SK-MEL-5 (cell line): ENCODE data around the gene TAS1R3. TPM values are rescaled to one million over a fixed set of nuclear protein-coding genes. Genes with fewer than 3 reads are reported as not detected.
A peak's percentile ranks its signal among the peaks of the same experiment; 100 is the strongest.

Source experiments
- DNase-seq: peaks from one replicate; pipeline ENCODE4 v3.0.0-alpha.2; 2016; ENCODE audit warnings: low read depth, low spot score
- in situ Hi-C: cut with HindIII; loops from 2 replicates; pipeline ENCODE4 v1.10.0; 2016; ENCODE audit warnings: low sequenced_read_pairs, high pct_unique_total_duplicates, low pct_unique_long_range_greater_than_20kb
- total RNA-seq: library from RNA; depleted of rRNA; stranded (reverse); fragments of >200 nt; shearing (Covaris generic); gene quantifications from 2 replicates; pipeline ENCODE4 v1.2.3, GENCODE V29; 2014

The TAS1R3 gene
- total RNA-seq, 1 experiment from 2014 or later, result not detected

- in situ Hi-C loops, result no loop called here
- DNase-seq, result no peak
These were observed 12.8 kb downstream of the TAS1R3 start for GRCh38 chr1:1343811-1344421.

DNA sequence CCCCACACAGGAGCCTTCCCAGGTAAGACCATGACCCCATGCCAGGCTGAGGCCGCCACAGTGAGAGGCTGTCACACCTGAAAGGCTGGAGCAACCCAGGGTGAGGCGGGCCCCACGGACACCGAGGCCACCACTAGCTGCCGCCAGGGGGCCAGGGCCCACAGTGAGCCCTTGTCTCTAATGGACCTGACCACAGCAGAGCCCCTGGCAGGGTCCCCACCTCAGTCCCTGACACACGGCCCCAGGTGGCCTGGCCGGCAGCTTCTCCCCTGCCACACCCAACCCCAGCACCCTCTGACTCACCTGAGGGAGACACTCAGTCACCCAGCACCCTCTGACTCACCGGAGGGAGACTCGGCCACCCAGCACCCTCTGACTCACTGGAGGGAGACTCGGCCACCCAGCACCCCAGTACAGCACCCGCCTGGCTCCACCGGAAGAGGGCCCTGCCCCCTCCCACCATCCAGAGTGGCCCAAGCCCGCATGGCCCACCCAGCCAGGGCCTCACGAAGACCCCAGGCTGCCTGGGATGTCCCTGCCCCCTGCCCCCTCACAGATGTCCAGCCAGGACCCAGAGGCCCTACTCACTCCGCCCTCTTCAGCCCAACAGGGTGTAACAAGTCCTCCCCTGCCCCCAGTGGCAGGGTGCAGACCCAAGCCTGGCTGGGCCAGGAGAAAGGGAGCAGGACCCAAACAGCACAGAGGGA lies 13.7 kb downstream of the TAS1R3 start:
- DNase-seq, result peak; percentile 50
- in situ Hi-C loops, result no loop called here

DNA sequence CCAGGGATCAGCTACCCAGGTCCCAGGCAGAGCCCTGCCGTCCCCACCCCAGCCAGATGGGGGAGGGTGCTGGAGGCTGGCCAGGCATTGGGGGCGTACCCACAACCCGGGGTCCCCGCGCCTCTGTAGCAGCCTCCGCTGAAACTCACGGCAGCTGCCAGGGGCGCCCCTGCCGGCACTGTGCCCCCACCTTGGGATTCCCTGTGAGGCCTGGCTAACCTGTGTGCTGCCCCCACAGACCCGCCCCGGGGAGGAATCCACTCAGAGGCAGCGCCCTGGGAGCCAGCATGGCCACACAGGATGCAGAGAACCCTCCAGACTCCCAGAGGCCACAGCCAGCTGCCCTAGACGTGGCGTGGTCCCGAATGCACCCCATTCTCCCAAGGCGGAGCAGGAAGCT lies 14.3 kb downstream of the TAS1R3 start:
- DNase-seq, result no peak
- in situ Hi-C loops, result no loop called here

DNA sequence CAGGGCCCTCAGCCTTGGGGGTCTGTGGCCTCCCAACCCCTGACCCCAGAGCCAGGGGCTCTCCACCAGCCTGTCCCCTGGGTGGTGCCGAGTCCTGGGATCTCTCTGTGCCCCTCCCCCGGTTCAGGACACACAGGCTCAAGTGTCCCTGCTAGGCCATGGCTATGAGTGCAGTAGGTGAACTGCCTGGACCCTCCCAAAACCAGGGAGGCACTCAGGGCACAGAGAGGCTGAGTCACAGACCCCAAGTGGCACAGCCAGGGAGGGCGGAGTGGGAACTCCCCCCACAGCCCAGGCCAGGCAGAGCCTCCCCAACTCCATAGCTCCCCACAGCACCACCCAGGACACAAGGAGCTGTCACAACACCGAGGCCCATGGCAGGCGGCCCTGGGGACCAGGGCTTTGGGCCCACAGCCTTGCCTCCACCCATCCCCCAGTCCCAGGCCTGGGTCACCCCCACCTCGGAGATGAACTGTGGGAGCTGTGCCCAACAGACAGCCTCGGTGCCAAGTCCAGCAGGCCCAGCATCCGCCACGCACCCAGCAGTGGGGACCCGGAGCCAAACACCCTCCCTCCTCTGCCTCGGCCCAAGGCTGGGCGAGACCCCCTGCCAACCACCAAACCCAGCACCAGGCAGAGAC lies 14.9 kb downstream of the TAS1R3 start:
- DNase-seq, result no peak
- in situ Hi-C loops, result no loop called here

- no peak for DNase-seq
- in situ Hi-C loops, result no loop called here
These were observed 15.4 kb downstream of the TAS1R3 start for GRCh38 chr1:1346501-1346890.

DNA sequence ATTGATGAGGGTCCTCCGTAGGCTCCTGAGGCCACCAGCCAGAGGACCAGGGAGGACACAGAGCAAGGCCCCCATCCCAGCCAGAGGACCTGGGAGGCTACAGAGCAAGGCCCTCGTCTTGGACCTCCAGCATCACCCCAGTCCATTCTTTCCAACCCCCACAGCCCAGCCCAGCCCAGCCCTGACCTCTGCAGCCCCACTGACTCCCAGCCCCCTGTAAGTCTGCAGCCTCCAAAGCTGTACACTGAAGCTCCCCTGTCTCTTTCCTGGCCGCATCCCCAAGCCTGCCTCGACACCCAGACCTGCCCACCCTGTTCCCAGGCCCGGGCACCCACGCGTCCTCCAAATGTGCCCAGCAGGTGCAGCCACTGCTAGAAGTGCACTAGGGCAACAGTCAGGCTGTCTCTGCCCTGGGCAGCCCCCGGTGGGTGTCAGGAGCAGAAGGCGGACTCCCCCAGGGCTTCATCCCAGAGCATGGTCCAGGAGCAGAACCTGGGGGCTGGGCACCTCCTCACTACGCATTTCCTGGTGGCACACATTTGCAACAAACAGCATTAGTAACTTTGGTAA lies 16.0 kb downstream of the TAS1R3 start:
- no peak for DNase-seq
- in situ Hi-C loops, result no loop called here

DNA sequence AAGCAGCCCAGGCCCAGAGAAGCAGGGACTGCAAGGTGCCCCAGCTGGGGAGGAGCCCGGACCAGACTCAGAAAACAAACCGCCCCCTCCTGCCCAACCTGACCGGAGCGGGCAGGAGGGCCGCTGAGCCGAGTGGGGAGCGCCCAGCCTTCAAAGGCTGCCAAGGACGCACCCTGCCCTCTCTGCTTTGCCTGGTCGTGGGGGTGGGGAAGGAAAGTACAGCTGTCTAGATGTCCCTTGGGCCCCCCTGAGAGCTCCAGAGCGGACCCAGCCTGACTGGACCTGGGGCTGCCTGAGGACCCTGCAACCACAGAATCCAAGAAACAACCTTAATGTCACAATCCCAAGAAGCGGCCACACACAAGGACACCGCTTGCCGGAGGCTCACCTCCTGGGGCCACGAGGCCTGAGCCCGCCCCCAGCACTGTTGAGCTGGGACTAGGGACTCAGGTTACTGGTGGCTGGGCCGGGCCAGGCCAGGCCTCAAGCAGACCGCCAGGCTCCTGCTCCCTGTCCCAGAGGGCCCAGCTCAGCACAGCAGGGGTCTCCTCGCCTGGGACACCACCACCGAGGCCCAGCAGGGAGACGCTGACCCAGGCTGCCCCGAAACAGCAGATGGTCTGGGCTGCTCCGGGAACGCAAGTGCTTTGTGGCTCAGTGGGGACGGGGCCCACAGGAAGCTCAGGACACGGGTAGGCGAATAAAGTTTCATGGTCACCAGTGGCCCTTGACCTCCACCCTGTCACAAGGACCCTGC lies 16.8 kb downstream of the TAS1R3 start:
- in situ Hi-C loops, result no loop called here
- DNase-seq, result no peak

GRCh38 chr1:1348420-1349255 lies 17.6 kb downstream of the TAS1R3 start:
- DNase-seq, result no peak
- in situ Hi-C loops, result no loop called here

DNA sequence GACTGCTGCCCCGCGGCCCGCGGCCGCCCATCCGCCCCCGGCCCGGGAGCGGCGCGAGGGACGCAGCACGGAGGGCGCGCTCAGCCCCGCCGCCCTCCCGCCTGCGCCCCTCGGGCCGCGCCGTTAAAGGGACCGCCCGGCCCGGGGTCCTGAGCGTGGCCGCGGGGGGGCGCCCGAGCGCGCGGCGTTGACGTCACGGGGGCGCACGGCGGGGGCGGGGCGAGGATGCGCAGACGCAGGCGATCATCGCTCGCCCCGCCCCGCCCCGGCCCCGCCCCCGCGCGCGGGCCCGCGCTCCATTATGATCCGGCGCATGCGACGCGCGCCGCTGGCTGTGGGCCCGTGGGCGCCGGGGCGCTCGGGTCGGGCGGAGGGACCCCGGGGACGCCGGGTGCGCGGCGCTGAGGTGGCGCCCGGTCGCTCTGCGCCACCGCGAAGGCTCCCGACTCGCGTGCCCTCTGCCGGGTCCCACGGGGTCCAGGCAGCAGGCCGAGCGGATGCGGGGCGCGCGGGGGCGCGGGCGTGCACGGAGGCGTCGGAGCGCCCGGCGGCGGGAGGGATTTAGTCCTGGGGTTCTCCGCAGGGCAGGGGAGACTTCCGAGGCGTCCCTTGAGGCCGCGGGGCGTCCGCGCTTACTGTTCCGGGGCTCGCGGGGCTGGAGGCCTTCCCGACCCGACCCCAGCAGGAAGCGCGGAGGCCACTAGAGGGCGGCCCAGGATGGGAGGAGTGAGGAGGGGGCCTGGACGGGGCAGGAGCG lies 18.4 kb downstream of the TAS1R3 start, which contains the start of gene DVL1:
DVL1 (minus strand) TSS at position 163 of the 757 bp plus-strand sequence. CDS start 353 bp downstream, outside the sequence.
- in situ Hi-C loops, result no loop called here
- DNase-seq, result peak; percentile 53

- in situ Hi-C loops, result no loop called here
- DNase-seq, result no peak
These were observed 20.7 kb downstream of the TAS1R3 start for GRCh38 chr1:1351511-1352427.

- DNase-seq, result no peak
- in situ Hi-C loops, result no loop called here
These were observed 21.8 kb downstream of the TAS1R3 start for GRCh38 chr1:1352786-1353388.

- in situ Hi-C loops, result no loop called here
- no peak for DNase-seq
These were observed 22.5 kb downstream of the TAS1R3 start for GRCh38 chr1:1353389-1354151.

DNA sequence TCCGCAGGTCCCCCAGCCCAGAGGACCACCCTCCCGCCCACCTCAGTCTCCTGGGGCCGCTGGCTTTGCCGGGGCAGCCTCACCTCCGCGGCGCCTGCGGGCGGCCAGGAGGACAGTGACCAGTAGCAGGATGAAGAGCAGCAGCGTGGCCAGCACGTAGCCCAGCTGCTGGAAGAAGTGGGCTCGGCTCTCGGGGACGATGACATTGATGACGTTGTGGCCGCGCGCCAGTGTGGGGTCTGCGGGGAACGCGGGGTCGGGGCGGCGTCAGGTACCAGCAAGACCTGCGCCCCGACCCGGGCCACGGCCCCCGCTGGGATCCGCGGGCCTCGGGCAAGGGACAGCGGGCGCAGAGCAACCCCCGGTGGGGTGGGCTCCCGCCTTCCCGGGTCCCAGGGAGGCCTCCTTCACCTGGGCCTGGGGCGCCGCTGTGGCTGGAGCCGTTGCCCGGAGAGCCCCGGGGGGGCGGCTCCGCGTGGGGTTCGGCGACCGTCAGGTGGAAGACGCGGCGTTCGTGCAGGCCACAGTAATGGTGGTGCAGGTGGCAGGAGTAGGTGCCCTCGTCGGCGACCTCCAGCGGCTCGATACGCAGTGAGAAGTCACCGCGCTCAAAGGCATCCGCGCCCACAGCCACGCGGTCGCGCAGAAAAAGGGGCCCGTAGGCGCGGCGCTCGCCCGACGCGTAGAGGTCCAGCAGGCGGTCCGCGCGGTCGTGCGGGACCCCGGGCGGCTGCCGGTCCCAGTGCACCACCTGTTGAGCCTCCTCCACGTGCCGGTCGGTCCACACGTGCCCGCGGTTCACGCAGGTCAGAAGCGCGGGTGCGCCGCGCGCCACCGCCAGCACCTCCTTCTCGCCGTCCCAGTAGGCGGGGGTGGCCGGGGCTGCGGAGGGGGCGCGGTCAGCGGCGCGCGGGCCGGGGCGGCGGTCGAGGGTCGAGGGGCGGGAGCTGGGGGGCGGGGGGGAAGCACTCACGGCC lies 23.5 kb downstream of the TAS1R3 start:
- in situ Hi-C loops, result no loop called here
- DNase-seq, result no peak
